ENCODE measurements around the gene MDN1. TPM values are rescaled to one million over a fixed set of nuclear protein-coding genes. Genes with fewer than 3 reads are reported as not detected.
"Not testable (repeated sequence)": the region's sequence is repeated elsewhere in the genome, so short reads cannot be mapped to it uniquely, and the experiment has no call there.

Gene MDN1
- total RNA-seq, 2 experiments from 2014 or later: 69.0 TPM

DNA sequence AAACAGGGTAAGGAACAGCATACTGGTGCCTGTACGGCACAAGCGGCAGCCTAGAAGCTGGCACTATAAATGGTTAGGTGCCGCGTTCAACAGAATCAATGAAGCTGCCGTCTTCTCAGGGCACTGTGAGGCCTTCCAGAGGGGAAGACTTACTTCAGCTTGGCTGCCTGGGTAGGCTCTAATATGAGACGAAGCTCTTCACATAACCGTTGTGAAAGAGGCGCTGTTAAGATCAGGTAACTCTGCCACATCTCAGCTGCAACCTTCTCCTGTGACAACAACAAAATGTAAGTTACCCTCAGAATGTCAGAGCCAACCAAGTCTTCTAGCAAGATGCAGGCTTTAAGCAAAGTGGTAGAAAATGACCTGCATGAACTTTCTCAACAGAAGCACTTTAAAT is 169.0 kb downstream of the MDN1 start:
- no peaks in the 10 kb centered on the region for H3K9me3 Mint-ChIP-seq
- CTCF ChIA-PET: interaction anchor here (1.0 kb wide), 1 partner anchor 218 kb away, joined by 3 read pairs; no protein-coding TSS in a partner anchor

GRCh38 chr6:89649682-89650081 is 169.9 kb downstream of the MDN1 start:
- ChIA-PET POLR2A (no interaction called here), CTCF (interaction anchor here (1.0 kb wide), 1 partner anchor 217 kb away, joined by 3 read pairs; no protein-coding TSS in a partner anchor)
- DNase-seq (no peak), ATAC-seq (no peak)
- Mint-ChIP-seq H3K4me3 (no peak overlapping the region), H3K36me3 (ENCODE audit: low read depth) (peaks cover 38% of the 10 kb centered on the region), H3K9me3 (no peaks in the 10 kb centered on the region), H3K27ac (no peak overlapping the region), H3K27me3 (no peaks in the 10 kb centered on the region), H3K4me1 (ENCODE audit: low read depth) (no peaks in the 10 kb centered on the region)
- intact Hi-C loops (cut with micrococcal nuclease): no loop called here
- TF ChIP-seq CTCF (IDR thresholded peaks at IDR 0.05): no peak

More for the DNA sequence above, 169.0 kb downstream of the MDN1 start:
- Mint-ChIP-seq H3K27me3 (no peaks in the 10 kb centered on the region), H3K36me3 (ENCODE audit: low read depth) (peaks cover 37% of the 10 kb centered on the region), H3K4me3 (no peak overlapping the region), H3K27ac (no peak overlapping the region), H3K4me1 (ENCODE audit: low read depth) (no peaks in the 10 kb centered on the region)
- ATAC-seq (no peak), DNase-seq (no peak)
- intact Hi-C loops (cut with micrococcal nuclease): no loop called here
- no peak for TF ChIP-seq CTCF (IDR thresholded peaks at IDR 0.05)
- POLR2A ChIA-PET: interaction anchor here (0.7 to 1.6 kb wide), 2 partner anchors 11 to 118 kb away, joined by 3 to 4 read pairs; no protein-coding TSS in a partner anchor

DNA sequence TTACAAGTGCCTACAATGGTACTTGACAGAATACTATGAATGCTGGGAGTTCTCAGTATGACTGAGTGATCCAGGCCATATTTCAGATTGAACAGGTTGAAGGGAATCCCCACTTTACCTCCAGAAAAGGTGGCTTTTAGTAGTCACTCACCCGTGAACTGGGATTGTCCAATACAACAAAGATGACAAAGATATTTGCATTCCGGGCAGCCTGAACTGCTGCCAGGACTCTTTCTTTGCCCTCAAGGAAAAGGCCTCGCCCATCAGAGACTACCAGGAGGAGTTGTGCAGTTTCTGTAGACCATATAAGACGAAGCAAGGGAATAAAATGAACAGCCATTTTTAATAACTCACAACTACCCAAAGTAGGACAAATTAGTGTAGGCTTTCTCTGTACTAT is 174.7 kb downstream of the MDN1 start:
- intact Hi-C loops (cut with micrococcal nuclease): no loop called here
- peaks cover 3% of the 10 kb centered on the region for H3K4me1 Mint-ChIP-seq (ENCODE audit: low read depth)
- no peak for ATAC-seq

GRCh38 chr6:89643406-89643805 is 176.2 kb downstream of the MDN1 start:
- Mint-ChIP-seq H3K4me3 (no peak overlapping the region), H3K4me1 (ENCODE audit: low read depth) (peaks cover 9% of the 10 kb centered on the region), H3K27ac (no peak overlapping the region), H3K36me3 (ENCODE audit: low read depth) (peaks cover 45% of the 10 kb centered on the region), H3K9me3 (no peaks in the 10 kb centered on the region), H3K27me3 (no peaks in the 10 kb centered on the region)
- intact Hi-C loops (cut with micrococcal nuclease): no loop called here
- ChIA-PET CTCF (no interaction called here), POLR2A (interaction anchor here (0.5 kb wide), 1 partner anchor 944 kb away, joined by 3 read pairs; no protein-coding TSS in a partner anchor)
- DNase-seq: no peak
- TF ChIP-seq CTCF (IDR thresholded peaks at IDR 0.05): no peak
- ATAC-seq: no peak

More for the DNA sequence above, 174.7 kb downstream of the MDN1 start:
- TF ChIP-seq CTCF (IDR thresholded peaks at IDR 0.05): no peak
- ChIA-PET POLR2A (no interaction called here), CTCF (no interaction called here)
- DNase-seq: no peak
- Mint-ChIP-seq H3K27me3 (no peaks in the 10 kb centered on the region), H3K27ac (no peak overlapping the region), H3K36me3 (ENCODE audit: low read depth) (peaks cover 48% of the 10 kb centered on the region), H3K4me3 (no peak overlapping the region), H3K9me3 (no peaks in the 10 kb centered on the region)

DNA sequence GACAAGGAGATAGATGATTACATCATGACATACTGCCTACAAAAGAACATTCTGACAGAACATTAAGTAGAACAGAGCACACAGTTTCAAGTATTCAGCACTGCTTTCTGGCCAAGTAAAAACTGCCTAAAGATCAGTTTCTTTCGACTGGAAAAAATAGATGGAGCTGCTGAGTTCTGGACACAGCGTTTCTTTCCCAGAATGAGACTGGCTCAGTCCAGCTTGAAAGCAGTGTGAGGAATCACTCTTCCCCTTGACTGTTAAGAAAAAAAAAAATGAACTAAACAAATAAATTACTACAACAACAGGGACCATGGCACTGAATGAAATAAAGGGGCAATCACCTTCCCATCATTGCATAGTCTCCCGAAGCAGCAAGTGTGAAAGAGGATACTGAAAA is 176.6 kb downstream of the MDN1 start:
- intact Hi-C loops (cut with micrococcal nuclease): no loop called here
- ChIA-PET CTCF (no interaction called here), POLR2A (interaction anchor here (1.1 kb wide), 1 partner anchor 9 kb away, joined by 3 read pairs; no protein-coding TSS in a partner anchor)
- H3K27me3 Mint-ChIP-seq: no peaks in the 10 kb centered on the region
- no peak for ATAC-seq
- H3K4me3 Mint-ChIP-seq: no peak overlapping the region
- H3K9me3 Mint-ChIP-seq: no peaks in the 10 kb centered on the region
- no peak for TF ChIP-seq CTCF (IDR thresholded peaks at IDR 0.05)
- peaks cover 47% of the 10 kb centered on the region for H3K36me3 Mint-ChIP-seq (ENCODE audit: low read depth)
- no peak overlapping the region for H3K27ac Mint-ChIP-seq
- DNase-seq: no peak
- peaks cover 11% of the 10 kb centered on the region for H3K4me1 Mint-ChIP-seq (ENCODE audit: low read depth)

- H3K4me3 Mint-ChIP-seq; H3K27me3 Mint-ChIP-seq; DNase-seq; H3K27ac Mint-ChIP-seq; H3K9me3 Mint-ChIP-seq; CTCF ChIA-PET; intact Hi-C loops (cut with micrococcal nuclease); ATAC-seq: not testable (repeated sequence)
- POLR2A ChIA-PET: interaction anchor here (0.6 to 1.1 kb wide), 2 partner anchors 10 to 908 kb away, joined by 3 read pairs; no protein-coding TSS in a partner anchor
- Mint-ChIP-seq H3K4me1 (ENCODE audit: low read depth) (peaks cover 21% of the 10 kb centered on the region), H3K36me3 (ENCODE audit: low read depth) (peaks cover 48% of the 10 kb centered on the region)
These were observed 178.0 kb downstream of the MDN1 start for GRCh38 chr6:89641581-89641980.

Data from activated CD8-positive, alpha-beta T cell treated with anti-CD3 and anti-CD28 coated beads for 36 hours (primary cell).